GM10847 (cell line): Measurements from ENCODE around the gene TNPO2.
A peak's percentile ranks its signal among the peaks of the same experiment; 100 is the strongest.

Experiments used
- POLR2A ChIP-seq: IDR thresholded peaks from 2 replicates; pipeline ENCODE4 v1.6.1; 2011; ENCODE audit not compliant: insufficient read length; ENCODE audit errors: extremely low read depth

TNPO2 gene

DNA sequence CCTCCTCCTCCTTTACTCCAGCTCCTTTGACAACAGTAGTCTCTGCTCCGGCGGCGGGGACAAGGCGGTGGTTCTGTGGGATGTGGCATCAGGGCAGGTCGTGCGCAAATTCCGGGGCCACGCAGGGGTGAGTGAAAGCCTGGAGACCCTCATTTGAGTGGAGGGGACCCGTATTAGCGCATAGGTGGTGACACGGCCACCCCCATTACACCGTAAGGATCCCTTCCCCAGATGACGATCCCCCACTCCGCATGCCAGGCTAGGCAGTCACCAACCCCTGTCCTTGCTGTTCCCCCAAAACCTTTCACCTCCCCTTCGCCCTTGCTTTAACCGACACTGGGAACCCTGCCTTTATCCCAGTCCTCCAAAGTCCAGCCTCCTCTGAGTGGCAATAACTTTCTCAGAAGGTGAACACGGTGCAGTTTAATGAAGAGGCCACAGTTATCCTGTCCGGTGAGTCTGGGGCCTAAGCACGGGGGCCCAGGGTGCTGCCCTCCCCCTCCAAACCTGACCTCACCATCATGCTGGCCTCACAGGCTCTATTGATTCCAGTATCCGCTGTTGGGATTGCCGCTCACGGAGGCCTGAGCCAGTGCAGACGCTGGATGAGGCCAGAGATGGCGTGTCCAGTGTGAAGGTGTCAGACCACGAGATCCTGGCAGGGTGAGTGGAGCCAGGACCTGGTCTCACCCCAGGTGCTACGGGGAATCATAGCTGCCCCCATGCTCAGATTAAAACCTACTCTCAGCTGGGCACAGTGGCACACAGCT lies 53.4 kb downstream of the TNPO2 start:
- TF ChIP-seq POLR2A = no peak

GRCh38 chr19:12669270-12670158 lies 54.2 kb downstream of the TNPO2 start:
- TF ChIP-seq POLR2A = peak; percentile 61

DNA sequence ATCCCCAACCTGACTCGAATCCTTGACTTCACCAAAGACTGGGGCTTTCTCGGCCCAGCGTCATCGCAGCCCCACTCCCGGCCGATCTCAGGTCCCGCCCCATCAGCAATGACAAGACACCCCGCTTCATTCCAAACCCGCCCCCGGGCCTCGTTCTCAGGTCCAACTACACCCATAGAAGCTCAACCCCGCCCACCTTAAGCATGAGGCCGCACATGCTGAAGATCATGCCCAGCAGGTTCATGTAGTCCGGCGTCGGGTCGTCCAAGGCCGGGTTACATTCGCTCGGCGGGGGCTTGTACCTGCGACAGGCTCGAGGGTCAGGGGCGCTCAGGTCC lies 54.8 kb downstream of the TNPO2 start:
- no peak for TF ChIP-seq POLR2A

DNA sequence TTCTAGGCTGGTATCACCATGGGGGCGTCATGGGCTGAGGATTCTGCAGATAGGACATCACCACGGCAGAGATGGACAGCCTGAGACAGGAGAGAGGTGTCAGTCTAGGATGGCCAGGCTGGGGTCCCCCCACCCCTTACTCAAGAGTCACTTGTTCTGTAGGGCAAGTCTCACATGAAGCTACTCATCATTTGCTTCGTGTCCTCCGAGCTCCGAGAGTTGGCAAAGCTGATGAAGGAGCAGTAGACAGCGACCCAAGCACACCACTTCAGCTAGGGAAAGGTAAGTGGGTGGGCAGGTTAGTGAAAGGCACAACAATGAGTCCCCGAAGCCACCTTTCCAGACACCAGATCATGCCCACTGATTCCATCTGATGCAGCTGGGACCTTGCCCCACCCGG lies 55.4 kb downstream of the TNPO2 start:
- TF ChIP-seq POLR2A = no peak

DNA sequence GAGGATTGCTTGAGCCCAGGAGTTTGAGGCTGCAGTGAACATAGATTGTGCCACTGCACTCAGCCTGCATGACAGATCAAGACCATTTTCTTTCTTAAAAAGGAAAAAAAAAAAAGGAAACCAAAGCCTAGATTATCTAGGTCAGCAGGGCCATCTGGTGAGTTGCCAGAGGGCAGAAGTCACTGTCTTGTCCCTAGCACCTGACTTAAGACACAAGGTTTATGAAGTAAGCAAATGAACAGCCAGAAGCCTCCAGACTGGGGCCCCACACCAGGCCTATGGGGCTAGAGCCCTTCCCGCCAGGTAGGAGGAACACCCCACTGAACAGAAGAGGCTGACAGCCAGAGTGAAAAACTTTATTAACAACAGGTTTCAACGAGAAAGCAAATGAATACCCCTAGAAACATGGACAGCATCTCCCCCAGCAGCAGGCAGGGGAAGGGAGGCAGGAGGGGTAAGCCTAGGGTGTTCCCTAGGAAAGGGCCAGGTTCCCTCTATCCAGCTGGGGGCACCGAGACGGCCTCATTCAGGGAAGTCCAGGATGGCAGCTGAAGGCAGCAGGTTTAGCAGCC lies 55.9 kb downstream of the TNPO2 start:
- no peak for TF ChIP-seq POLR2A

DNA sequence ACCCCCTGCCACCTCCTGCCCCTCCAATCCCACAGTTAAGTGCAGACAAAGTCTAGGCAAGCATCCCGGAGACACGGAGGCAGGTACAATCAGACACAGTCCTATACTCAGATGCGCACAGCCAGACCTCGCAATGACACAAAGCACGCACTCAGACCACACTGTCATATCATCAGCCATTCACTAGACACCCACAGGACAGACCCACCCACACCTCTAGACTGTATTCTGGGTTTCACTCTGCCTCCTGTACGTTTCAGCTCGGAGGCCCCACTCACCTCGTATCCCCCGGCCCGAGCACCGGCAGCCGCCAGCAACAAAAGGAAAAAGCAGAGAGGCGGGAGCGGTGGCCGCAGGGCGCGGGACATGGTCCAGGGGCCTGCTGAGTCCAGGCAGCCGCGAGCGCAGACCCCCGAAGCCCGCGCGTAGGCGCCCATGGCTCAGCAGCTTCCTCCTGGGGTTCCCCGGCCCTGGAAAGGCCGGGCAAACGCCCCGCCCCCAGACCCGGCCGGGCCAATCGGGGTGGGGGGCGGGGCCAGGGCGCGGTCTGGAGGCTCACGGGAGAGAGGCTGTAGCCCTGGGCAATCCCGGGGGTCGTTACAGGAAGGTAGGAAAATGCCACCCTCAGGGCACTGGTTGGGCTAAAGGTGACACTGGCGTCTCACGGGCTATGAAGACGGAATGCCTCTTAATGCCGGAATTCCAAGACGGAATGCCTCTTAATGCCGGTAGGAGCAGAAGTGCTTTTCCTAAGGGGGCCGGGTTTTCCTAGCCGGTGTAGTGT lies 57.3 kb downstream of the TNPO2 start, which contains the start of the genes MAN2B1 and WDR83:
Gene MAN2B1 (minus strand): TSS at position 478 of the 784 bp plus-strand sequence. CDS start 41 bp downstream, at position 437.
Gene WDR83 (plus strand): TSS at position 543 of the 784 bp plus-strand sequence. CDS start 2,984 bp downstream, outside the sequence.
- peak; percentile 40 for TF ChIP-seq POLR2A

GRCh38 chr19:12665671-12666264 lies 58.0 kb downstream of the TNPO2 start:
- TF ChIP-seq POLR2A = no peak

DNA sequence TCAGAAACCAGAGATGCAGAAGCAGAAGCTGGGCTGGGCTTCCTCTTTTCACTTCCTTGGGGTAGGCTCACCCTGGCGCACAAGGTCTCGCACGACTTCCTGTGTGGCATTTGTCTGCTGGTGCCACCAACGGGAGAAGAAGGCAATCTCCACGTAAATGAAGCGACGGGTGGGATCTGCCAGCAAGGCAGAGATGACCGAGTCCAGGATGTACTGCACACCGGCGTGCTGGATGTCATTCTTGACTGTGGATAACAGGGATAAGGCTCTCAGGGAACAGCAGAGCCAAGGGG lies 58.5 kb downstream of the TNPO2 start:
- no peak for TF ChIP-seq POLR2A

DNA sequence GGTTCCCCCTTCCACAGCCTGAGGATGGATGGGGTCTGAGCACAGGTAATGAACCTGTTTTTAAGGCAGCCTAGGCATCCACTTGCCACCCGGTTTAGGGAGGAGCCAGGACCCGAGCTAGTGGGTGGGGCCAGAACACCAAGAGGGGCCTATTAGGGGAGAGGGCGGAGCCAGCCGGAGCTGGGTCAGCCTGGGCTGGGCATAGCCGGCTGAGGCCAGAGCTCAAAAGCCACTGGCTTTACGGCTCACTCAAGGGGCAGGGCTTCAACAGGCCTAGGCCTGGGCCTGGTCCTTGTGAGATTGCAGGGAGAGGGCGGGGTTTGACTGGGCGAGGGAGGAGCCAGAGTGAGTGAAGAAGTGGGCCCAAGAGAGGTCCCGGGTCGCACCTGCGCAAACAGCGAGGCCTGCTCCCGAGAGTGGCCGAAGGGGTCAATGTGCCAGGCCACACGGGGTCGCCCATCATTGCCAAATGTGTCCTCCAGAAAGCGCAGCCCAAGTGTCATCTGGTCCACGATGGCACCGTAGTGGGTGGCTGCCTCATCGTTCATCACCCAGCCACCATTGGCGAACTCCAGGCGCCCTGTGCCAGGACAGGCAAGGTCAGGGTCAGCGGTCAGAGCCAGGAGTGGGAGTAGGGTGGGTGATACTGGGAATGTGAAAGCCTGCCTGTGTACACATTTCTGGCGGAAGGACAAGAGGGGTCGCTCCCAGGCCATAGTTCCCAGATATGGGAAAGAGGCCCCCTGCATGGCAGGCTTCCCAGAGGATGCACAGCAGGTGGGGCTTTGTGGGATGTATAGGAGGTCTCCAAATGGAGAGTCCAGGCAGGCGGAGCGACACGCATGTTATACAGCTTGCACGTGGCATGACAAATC lies 59.1 kb downstream of the TNPO2 start:
- TF ChIP-seq POLR2A = no peak

GRCh38 chr19:12660980-12661379 lies 62.8 kb downstream of the TNPO2 start:
- no peak for TF ChIP-seq POLR2A

- no peak for TF ChIP-seq POLR2A
Measured at GRCh38 chr19:12657966-12658365, 65.8 kb downstream of the TNPO2 start.

GRCh38 chr19:12656899-12657571 lies 66.7 kb downstream of the TNPO2 start:
- TF ChIP-seq POLR2A = no peak

- TF ChIP-seq POLR2A = no peak
Measured at GRCh38 chr19:12655546-12655945, 68.2 kb downstream of the TNPO2 start.

- no peak for TF ChIP-seq POLR2A
Measured at GRCh38 chr19:12652219-12652618, 71.5 kb downstream of the TNPO2 start.

DNA sequence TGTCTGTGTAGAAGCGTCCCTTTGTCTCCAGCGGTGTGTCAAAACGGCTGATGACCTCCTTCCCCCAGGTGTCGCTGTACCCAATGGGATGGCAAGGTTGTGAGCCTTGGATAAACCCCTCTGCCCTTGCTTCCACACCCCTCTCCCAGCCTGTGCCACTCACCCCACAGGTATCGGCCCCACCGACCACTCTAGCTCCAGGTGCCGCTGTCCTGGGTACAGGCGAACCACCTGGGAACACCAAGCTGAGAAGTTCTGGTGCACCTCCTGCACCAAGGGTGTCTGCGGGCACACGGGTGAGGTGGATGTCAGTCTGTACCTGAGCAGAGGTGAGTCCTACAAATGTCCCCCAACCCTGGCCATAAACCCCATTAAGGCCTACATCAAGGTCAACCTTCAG lies 73.8 kb downstream of the TNPO2 start:
- no peak for TF ChIP-seq POLR2A
